ENCODE results near the gene AP1S1. TPM values are rescaled to one million over a fixed set of nuclear protein-coding genes. Genes with fewer than 3 reads are reported as not detected.

Gene AP1S1
- total RNA-seq, 1 donor from 2014 or later: 181 TPM

- FAIRE-seq: no peak
- TF ChIP-seq EZH2 (IDR thresholded peaks at IDR 0.05; ENCODE audit: insufficient read depth, low read length) (no peak), CTCF (IDR thresholded peaks at IDR 0.05; ENCODE audit: insufficient read depth, low read depth, low read length) (no peak)
- Mint-ChIP-seq H3K27me3 (ENCODE audit: low read depth, unreplicated experiment) (peaks cover 24% of the 10 kb centered on the region), H3K4me3 (ENCODE audit: unreplicated experiment) (peak overlapping the region; percentile 2), H3K36me3 (ENCODE audit: low read depth, unreplicated experiment) (no peaks in the 10 kb centered on the region), H3K9me3 (ENCODE audit: unreplicated experiment) (peaks cover 11% of the 10 kb centered on the region), H3K4me1 (ENCODE audit: low read depth, unreplicated experiment) (peaks cover 48% of the 10 kb centered on the region), H3K27ac (ENCODE audit: unreplicated experiment) (peak overlapping the region; percentile 31)
- H3K27me3 ChIP-seq (ENCODE audit: insufficient read depth, low read length): peaks cover 49% of the 10 kb centered on the region
- H4K20me1 ChIP-seq (ENCODE audit: insufficient read depth, low read length): peaks cover 25% of the 10 kb centered on the region
- H3K79me2 ChIP-seq (ENCODE audit: insufficient read depth, low read length): no peaks in the 10 kb centered on the region
- H3K9ac ChIP-seq (ENCODE audit: low read length): no peak overlapping the region
- H2AFZ ChIP-seq (ENCODE audit: low read depth, low read length): no peak overlapping the region
- no peaks in the 10 kb centered on the region for H3K9me3 ChIP-seq (ENCODE audit: insufficient read depth, low read depth, low read length)
- peak overlapping the region; percentile 80 for H3K4me2 ChIP-seq (ENCODE audit: low read length)
- DNase-seq (ENCODE audit: low read depth): no peak
- no peaks in the 10 kb centered on the region for H3K36me3 ChIP-seq (ENCODE audit: insufficient read depth, low read length)
- H3K27ac ChIP-seq (ENCODE audit: low read depth, low read length): no peak overlapping the region
- H3K4me3 ChIP-seq (ENCODE audit: insufficient read depth, low read depth, low read length): no peak overlapping the region
- peaks cover 72% of the 10 kb centered on the region for H3K4me1 ChIP-seq (ENCODE audit: insufficient read depth, low read length)
These were observed 13.6 kb downstream of the AP1S1 start for GRCh38 chr7:101167645-101168411.

GRCh38 chr7:101168412-101169049 is 14.3 kb downstream of the AP1S1 start:
- H3K27me3 Mint-ChIP-seq (ENCODE audit: low read depth, unreplicated experiment): peaks cover 29% of the 10 kb centered on the region
- H3K36me3 Mint-ChIP-seq (ENCODE audit: low read depth, unreplicated experiment): no peaks in the 10 kb centered on the region
- peak overlapping the region; percentile 58 for H3K4me3 Mint-ChIP-seq (ENCODE audit: unreplicated experiment)

GRCh38 chr7:101169110-101169837 is 15.0 kb downstream of the AP1S1 start:
- peak overlapping the region; percentile 58 for H3K27ac Mint-ChIP-seq (ENCODE audit: unreplicated experiment)

More at GRCh38 chr7:101168412-101169049, 14.3 kb downstream of the AP1S1 start:
- Mint-ChIP-seq H3K27ac (ENCODE audit: unreplicated experiment) (peak overlapping the region; percentile 31), H3K4me1 (ENCODE audit: low read depth, unreplicated experiment) (peaks cover 48% of the 10 kb centered on the region), H3K9me3 (ENCODE audit: unreplicated experiment) (peaks cover 11% of the 10 kb centered on the region)
- no peak overlapping the region for H3K9ac ChIP-seq (ENCODE audit: low read length)
- peak overlapping the region; percentile 80 for H3K4me2 ChIP-seq (ENCODE audit: low read length)
- no peak for TF ChIP-seq EZH2 (IDR thresholded peaks at IDR 0.05; ENCODE audit: insufficient read depth, low read length)
- H3K27ac ChIP-seq (ENCODE audit: low read depth, low read length): no peak overlapping the region
- H2AFZ ChIP-seq (ENCODE audit: low read depth, low read length): no peak overlapping the region
- peaks cover 76% of the 10 kb centered on the region for H3K4me1 ChIP-seq (ENCODE audit: insufficient read depth, low read length)
- H4K20me1 ChIP-seq (ENCODE audit: insufficient read depth, low read length): peaks cover 25% of the 10 kb centered on the region
- H3K79me2 ChIP-seq (ENCODE audit: insufficient read depth, low read length): no peaks in the 10 kb centered on the region
- FAIRE-seq (no peak), DNase-seq (ENCODE audit: low read depth) (no peak)
- no peaks in the 10 kb centered on the region for H3K9me3 ChIP-seq (ENCODE audit: insufficient read depth, low read depth, low read length)
- H3K36me3 ChIP-seq (ENCODE audit: insufficient read depth, low read length): no peaks in the 10 kb centered on the region
- no peak overlapping the region for H3K4me3 ChIP-seq (ENCODE audit: insufficient read depth, low read depth, low read length)
- H3K27me3 ChIP-seq (ENCODE audit: insufficient read depth, low read length): peaks cover 54% of the 10 kb centered on the region

More at GRCh38 chr7:101169110-101169837, 15.0 kb downstream of the AP1S1 start:
- Histone ChIP-seq H2AFZ (ENCODE audit: low read depth, low read length) (peak overlapping the region; percentile 18), H4K20me1 (ENCODE audit: insufficient read depth, low read length) (peaks cover 20% of the 10 kb centered on the region), H3K79me2 (ENCODE audit: insufficient read depth, low read length) (no peaks in the 10 kb centered on the region), H3K4me3 (ENCODE audit: insufficient read depth, low read depth, low read length) (peak overlapping the region; percentile 37), H3K36me3 (ENCODE audit: insufficient read depth, low read length) (no peaks in the 10 kb centered on the region), H3K9ac (ENCODE audit: low read length) (peak overlapping the region; percentile 7), H3K27me3 (ENCODE audit: insufficient read depth, low read length) (peaks cover 58% of the 10 kb centered on the region), H3K27ac (ENCODE audit: low read depth, low read length) (no peak overlapping the region), H3K4me2 (ENCODE audit: low read length) (peak overlapping the region; percentile 80), H3K4me1 (ENCODE audit: insufficient read depth, low read length) (peaks cover 72% of the 10 kb centered on the region), H3K9me3 (ENCODE audit: insufficient read depth, low read depth, low read length) (peaks cover 3% of the 10 kb centered on the region)
- H3K4me1 Mint-ChIP-seq (ENCODE audit: low read depth, unreplicated experiment): peaks cover 48% of the 10 kb centered on the region
- H3K36me3 Mint-ChIP-seq (ENCODE audit: low read depth, unreplicated experiment): no peaks in the 10 kb centered on the region
- DNase-seq (ENCODE audit: low read depth): no peak
- no peak for TF ChIP-seq EZH2 (IDR thresholded peaks at IDR 0.05; ENCODE audit: insufficient read depth, low read length)
- TF ChIP-seq CTCF (IDR thresholded peaks at IDR 0.05; ENCODE audit: insufficient read depth, low read depth, low read length): no peak
- H3K4me3 Mint-ChIP-seq (ENCODE audit: unreplicated experiment): peak overlapping the region; percentile 72
- no peak for FAIRE-seq
- H3K9me3 Mint-ChIP-seq (ENCODE audit: unreplicated experiment): peaks cover 11% of the 10 kb centered on the region
- H3K27me3 Mint-ChIP-seq (ENCODE audit: low read depth, unreplicated experiment): peaks cover 34% of the 10 kb centered on the region
